KBM-7 (cell line): ENCODE results near the gene CYB561D1.

Experiments used
- DNase-seq: peaks from one replicate; pipeline ENCODE4 v3.0.0-alpha.2; 2015
- in situ Hi-C: fragments of 300-500 bp; cut with MboI; formaldehyde crosslinking; loops from 2 replicates; pipeline ENCODE4 v1.14.3; 2020; ENCODE audit warnings: low sequenced_read_pairs, low pct_unique_long_range_greater_than_20kb, mixed read lengths

CYB561D1 gene

GRCh38 chr1:109521002-109521951, 27.4 kb downstream of the CYB561D1 start:
- no peak for DNase-seq
- in situ Hi-C loops, result no loop called here

- DNase-seq, result no peak
- in situ Hi-C loops, result no loop called here
These were observed 28.1 kb downstream of the CYB561D1 start for GRCh38 chr1:109522026-109522425.

- in situ Hi-C loops, result no loop called here
- DNase-seq, result no peak
These were observed 29.8 kb downstream of the CYB561D1 start for GRCh38 chr1:109523706-109524105.

GRCh38 chr1:109527098-109527811, 33.4 kb downstream of the CYB561D1 start:
- no peak for DNase-seq
- in situ Hi-C loops, result loop anchor here (25.0 kb wide), 1 partner anchor 460 kb away; the partner anchor contains the start of gene AHCYL1

GRCh38 chr1:109527846-109528695, 34.2 kb downstream of the CYB561D1 start:
- no peak for DNase-seq
- in situ Hi-C loops, result loop anchor here (25.0 kb wide), 1 partner anchor 459 kb away; the partner anchor contains the start of gene AHCYL1

GRCh38 chr1:109528712-109529111, 34.8 kb downstream of the CYB561D1 start:
- in situ Hi-C loops, result loop anchor here (25.0 kb wide), 1 partner anchor 459 kb away; the partner anchor contains the start of gene AHCYL1
- DNase-seq, result no peak

GRCh38 chr1:109529881-109530456, 36.1 kb downstream of the CYB561D1 start:
- no peak for DNase-seq
- in situ Hi-C loops, result loop anchor here (25.0 kb wide), 1 partner anchor 457 kb away; the partner anchor contains the start of gene AHCYL1

GRCh38 chr1:109530457-109531087, 36.7 kb downstream of the CYB561D1 start:
- in situ Hi-C loops, result loop anchor here (25.0 kb wide), 1 partner anchor 457 kb away; the partner anchor contains the start of gene AHCYL1

GRCh38 chr1:109531380-109531779, 37.5 kb downstream of the CYB561D1 start:
- in situ Hi-C loops, result loop anchor here (25.0 kb wide), 1 partner anchor 456 kb away; the partner anchor contains the start of gene AHCYL1
- no peak for DNase-seq

More at GRCh38 chr1:109530457-109531087, 36.7 kb downstream of the CYB561D1 start:
- DNase-seq, result no peak

- no peak for DNase-seq
- in situ Hi-C loops, result loop anchor here (25.0 kb wide), 1 partner anchor 455 kb away; the partner anchor contains the start of gene AHCYL1
These were observed 38.0 kb downstream of the CYB561D1 start for GRCh38 chr1:109531826-109532364.

GRCh38 chr1:109532365-109533136, 38.7 kb downstream of the CYB561D1 start:
- in situ Hi-C loops, result loop anchor here (25.0 kb wide), 1 partner anchor 455 kb away; the partner anchor contains the start of gene AHCYL1
- peak; percentile 86 for DNase-seq

GRCh38 chr1:109534307-109534858, 40.5 kb downstream of the CYB561D1 start:
- in situ Hi-C loops, result loop anchor here (25.0 kb wide), 1 partner anchor 453 kb away; the partner anchor contains the start of gene AHCYL1

GRCh38 chr1:109535481-109535880, 41.6 kb downstream of the CYB561D1 start:
- in situ Hi-C loops, result loop anchor here (25.0 kb wide), 1 partner anchor 452 kb away; the partner anchor contains the start of gene AHCYL1
- DNase-seq, result no peak

More at GRCh38 chr1:109534307-109534858, 40.5 kb downstream of the CYB561D1 start:
- DNase-seq, result no peak

- in situ Hi-C loops, result loop anchor here (25.0 kb wide), 1 partner anchor 451 kb away; the partner anchor contains the start of gene AHCYL1
These were observed 42.1 kb downstream of the CYB561D1 start for GRCh38 chr1:109535971-109536491.

GRCh38 chr1:109537450-109538178, 43.7 kb downstream of the CYB561D1 start:
- in situ Hi-C loops, result loop anchor here (25.0 kb wide), 1 partner anchor 450 kb away; the partner anchor contains the start of gene AHCYL1
- no peak for DNase-seq

More at GRCh38 chr1:109535971-109536491, 42.1 kb downstream of the CYB561D1 start:
- DNase-seq, result no peak
